H9 (cell line): ENCODE data around the gene ATP1A2. TPM values are rescaled to one million over a fixed set of nuclear protein-coding genes. Genes with fewer than 3 reads are reported as not detected.

Source experiments
- DNase-seq: peaks from one replicate; pipeline ENCODE4 v3.0.0-alpha.2; 2017
- H2AFZ ChIP-seq: one replicate; pipeline ENCODE4 v1.6.1; 2013; ENCODE audit warnings: mild to moderate bottlenecking, low read length, control low read depth, moderate library complexity
- H2AK5ac ChIP-seq: 2 replicates; pipeline ENCODE4 v1.6.1; 2013; ENCODE audit warnings: low read length, control low read depth, mixed read lengths; ENCODE audit not compliant: insufficient read length
- H2BK120ac ChIP-seq: one replicate; pipeline ENCODE4 v1.6.1; 2013; ENCODE audit warnings: low read depth, mild to moderate bottlenecking, low read length, control low read depth, inconsistent platforms; ENCODE audit not compliant: poor library complexity, severe bottlenecking
- H2BK12ac ChIP-seq: 2 replicates; pipeline ENCODE4 v1.6.1; 2013; ENCODE audit warnings: low read length, control low read depth, mixed read lengths, low read depth; ENCODE audit not compliant: insufficient read length
- H2BK15ac ChIP-seq: 2 replicates; pipeline ENCODE4 v1.6.1; 2013; ENCODE audit warnings: low read depth, low read length, control low read depth
- H2BK20ac ChIP-seq: one replicate; pipeline ENCODE4 v1.6.1; 2013; ENCODE audit warnings: low read depth, mild to moderate bottlenecking, low read length, control low read depth, inconsistent platforms; ENCODE audit not compliant: poor library complexity, severe bottlenecking
- H2BK5ac ChIP-seq: 2 replicates; pipeline ENCODE4 v1.6.1; 2013; ENCODE audit warnings: low read length, control low read depth, mixed read lengths; ENCODE audit not compliant: insufficient read length
- H3K14ac ChIP-seq: 2 replicates; pipeline ENCODE4 v1.6.1; 2013; ENCODE audit warnings: low read length, control low read depth; ENCODE audit not compliant: insufficient read depth
- H3K18ac ChIP-seq: 2 replicates; pipeline ENCODE4 v1.6.1; 2013; ENCODE audit warnings: low read depth, mild to moderate bottlenecking, mixed read lengths, low read length, control low read depth; ENCODE audit not compliant: insufficient read length
- H3K23ac ChIP-seq: 2 replicates; pipeline ENCODE4 v1.6.1; 2013; ENCODE audit warnings: low read length, control low read depth, mixed read lengths, low read depth; ENCODE audit not compliant: insufficient read length
- H3K23me2 ChIP-seq: 2 replicates; pipeline ENCODE4 v1.6.1; 2013; ENCODE audit warnings: low read depth, mild to moderate bottlenecking, mixed read lengths, low read length, control low read depth; ENCODE audit not compliant: insufficient read length, poor library complexity, severe bottlenecking
- H3K27ac ChIP-seq: 2 replicates; pipeline ENCODE4 v1.5.1; 2013; ENCODE audit warnings: low read length, control low read depth, mixed read lengths, low read depth; ENCODE audit not compliant: insufficient read length
- H3K27me3 ChIP-seq: 2 replicates; pipeline ENCODE4 v1.6.1; 2013; ENCODE audit warnings: low read length, control low read depth, inconsistent platforms; ENCODE audit not compliant: insufficient read depth
- H3K4ac ChIP-seq: 2 replicates; pipeline ENCODE4 v1.6.1; 2013; ENCODE audit warnings: low read depth, mild to moderate bottlenecking, control low read depth, inconsistent platforms, low read length, moderate library complexity
- H3K4me1 ChIP-seq: 2 replicates; pipeline ENCODE4 v1.6.1; 2013; ENCODE audit warnings: low read length, control low read depth, inconsistent platforms; ENCODE audit not compliant: insufficient read depth
- H3K4me2 ChIP-seq: 2 replicates; pipeline ENCODE4 v1.6.1; 2013; ENCODE audit warnings: low read length, control low read depth, mixed read lengths; ENCODE audit not compliant: insufficient read length, insufficient read depth
- H3K56ac ChIP-seq: 2 replicates; pipeline ENCODE4 v1.6.1; 2013; ENCODE audit warnings: low read depth, mild to moderate bottlenecking, mixed read lengths, low read length, control low read depth; ENCODE audit not compliant: insufficient read length
- H3K79me1 ChIP-seq: 2 replicates; pipeline ENCODE4 v1.6.1; 2013; ENCODE audit warnings: low read depth, mild to moderate bottlenecking, moderate library complexity, low read length, control low read depth, inconsistent platforms; ENCODE audit not compliant: insufficient read depth, poor library complexity, severe bottlenecking
- H3K79me2 ChIP-seq: 2 replicates; pipeline ENCODE4 v1.6.1; 2013; ENCODE audit warnings: low read length, control low read depth, inconsistent platforms; ENCODE audit not compliant: insufficient read depth
- H3K9ac ChIP-seq: 2 replicates; pipeline ENCODE4 v1.6.1; 2013; ENCODE audit warnings: low read length, control low read depth, mixed read lengths; ENCODE audit not compliant: insufficient read length; ENCODE audit errors: extremely low read depth
- H3K9me3 ChIP-seq: one replicate; pipeline ENCODE4 v1.6.1; 2013; ENCODE audit warnings: low read depth, low read length, inconsistent platforms; ENCODE audit not compliant: control insufficient read depth
- H3T11ph ChIP-seq: one replicate; pipeline ENCODE4 v1.6.1; 2013; ENCODE audit warnings: mild to moderate bottlenecking, low read length, control low read depth, inconsistent platforms
- H4K20me1 ChIP-seq: one replicate; pipeline ENCODE4 v1.6.1; 2013; ENCODE audit not compliant: control insufficient read depth, insufficient read length, insufficient read depth
- H4K5ac ChIP-seq: 2 replicates; pipeline ENCODE4 v1.6.1; 2013; ENCODE audit warnings: low read depth, mild to moderate bottlenecking, mixed read lengths, low read length, control low read depth; ENCODE audit not compliant: insufficient read length
- H4K8ac ChIP-seq: replicated peaks from 2 replicates; pipeline ENCODE4 v1.6.1; 2013; ENCODE audit warnings: low read length, control low read depth, mixed read lengths, low read depth; ENCODE audit not compliant: insufficient read length
- H4K91ac ChIP-seq: 2 replicates; pipeline ENCODE4 v1.6.1; 2013; ENCODE audit warnings: low read depth, mild to moderate bottlenecking, moderate library complexity, mixed read lengths, low read length, control low read depth; ENCODE audit not compliant: insufficient read length
- H3K27ac Mint-ChIP-seq, 3 experiments: 2 replicates in 2 of 3; 3 replicates in 1 of 3; pipeline ENCODE4 v1.8.0; 2020 to 2021; ENCODE audit warnings: mixed read lengths in 3 of 3, mild to moderate bottlenecking in 1 of 3, moderate library complexity in 1 of 3
- H3K27me3 Mint-ChIP-seq: 2 replicates; pipeline ENCODE4 v1.8.0; 2021; ENCODE audit warnings: low read depth, mild to moderate bottlenecking, moderate library complexity, mixed read lengths
- H3K36me3 Mint-ChIP-seq, 3 experiments: 2 replicates in 2 of 3; 3 replicates in 1 of 3; pipeline ENCODE4 v1.8.0; 2020 to 2021; ENCODE audit warnings: low read depth in 3 of 3, mixed read lengths in 3 of 3; ENCODE audit not compliant: insufficient read depth in 1 of 3
- H3K4me1 Mint-ChIP-seq, 2 experiments: 2 replicates each; pipeline ENCODE4 v1.8.0; 2020; ENCODE audit warnings: mixed read lengths in 2 of 2
- H3K4me3 Mint-ChIP-seq, 2 experiments: 2 replicates in 1 of 2; 3 replicates in 1 of 2; pipeline ENCODE4 v1.8.0; 2020 to 2021; ENCODE audit warnings: mild to moderate bottlenecking in 2 of 2, mixed read lengths in 2 of 2, moderate library complexity in 1 of 2
- H3K9me3 Mint-ChIP-seq, 2 experiments: 2 replicates in 1 of 2; 3 replicates in 1 of 2; pipeline ENCODE4 v1.8.0; 2020; ENCODE audit warnings: mild to moderate bottlenecking in 2 of 2, mixed read lengths in 2 of 2, moderate library complexity in 1 of 2
- WGBS: extraction: QIAGEN DNeasy Blood & Tissue Kit; methylation state at CpG from one replicate; pipeline ENCODE4 v1.1.7; 2013; ENCODE audit warnings: missing lambda C conversion rate, low lambda C conversion rate, mixed read lengths; ENCODE audit not compliant: insufficient read length; ENCODE audit errors: extremely low coverage; 5-methylcytosine and 5-hydroxymethylcytosine counted together
- total RNA-seq: library from RNA; stranded (reverse); gene quantifications from 2 replicates; pipeline ENCODE4 v1.2.1, GENCODE V29; 2021
- TF ChIP-seq, protein P1 (sequence below): fragments of 200-600 bp; sonication (generic); conservative IDR thresholded peaks from 3 replicates; pipeline ENCODE4 v1.8.0; 2021; ENCODE audit warnings: antibody characterized with exemption, mild to moderate bottlenecking

The ATP1A2 gene
- total RNA-seq, 1 experiment from 2014 or later, result 3.0 TPM

- Mint-ChIP-seq H3K4me3 (no peak overlapping the region), H3K4me1 (peaks cover 6 to 11% of the 10 kb centered on the region in 2 experiments), H3K27ac (no peak overlapping the region), H3K9me3 (no peaks in the 10 kb centered on the region), H3K27me3 (peaks cover 2% of the 10 kb centered on the region; the same call in 1 of the 2 replicates), H3K36me3 (peaks cover 0 to 72% (median 72%) of the 10 kb centered on the region in 3 experiments; a peak in 5 of 7 replicates)
- Histone ChIP-seq H3K9ac (no peak overlapping the region), H3K14ac (no peak overlapping the region), H2AK5ac (no peak overlapping the region), H2BK120ac (no peak overlapping the region), H4K91ac (no peak overlapping the region), H3K4ac (no peak overlapping the region), H3K79me1 (no peaks in the 10 kb centered on the region), H3K79me2 (no peaks in the 10 kb centered on the region), H3K27ac (no peak overlapping the region), H3K27me3 (no peaks in the 10 kb centered on the region), H4K20me1 (no peaks in the 10 kb centered on the region), H3K18ac (no peak overlapping the region), H3K4me1 (no peaks in the 10 kb centered on the region; the same call in 1 of the 2 replicates), H2AFZ (no peak overlapping the region), H3K56ac (no peak overlapping the region), H2BK20ac (no peak overlapping the region), H2BK15ac (no peak overlapping the region), H2BK12ac (no peak overlapping the region), H3T11ph (no peak overlapping the region), H2BK5ac (no peak overlapping the region), H4K5ac (no peak overlapping the region), H4K8ac (no peak overlapping the region), H3K9me3 (no peaks in the 10 kb centered on the region), H3K4me2 (no peak overlapping the region), H3K23ac (no peak overlapping the region), H3K23me2 (no peaks in the 10 kb centered on the region)
- TF ChIP-seq, protein P1, sequence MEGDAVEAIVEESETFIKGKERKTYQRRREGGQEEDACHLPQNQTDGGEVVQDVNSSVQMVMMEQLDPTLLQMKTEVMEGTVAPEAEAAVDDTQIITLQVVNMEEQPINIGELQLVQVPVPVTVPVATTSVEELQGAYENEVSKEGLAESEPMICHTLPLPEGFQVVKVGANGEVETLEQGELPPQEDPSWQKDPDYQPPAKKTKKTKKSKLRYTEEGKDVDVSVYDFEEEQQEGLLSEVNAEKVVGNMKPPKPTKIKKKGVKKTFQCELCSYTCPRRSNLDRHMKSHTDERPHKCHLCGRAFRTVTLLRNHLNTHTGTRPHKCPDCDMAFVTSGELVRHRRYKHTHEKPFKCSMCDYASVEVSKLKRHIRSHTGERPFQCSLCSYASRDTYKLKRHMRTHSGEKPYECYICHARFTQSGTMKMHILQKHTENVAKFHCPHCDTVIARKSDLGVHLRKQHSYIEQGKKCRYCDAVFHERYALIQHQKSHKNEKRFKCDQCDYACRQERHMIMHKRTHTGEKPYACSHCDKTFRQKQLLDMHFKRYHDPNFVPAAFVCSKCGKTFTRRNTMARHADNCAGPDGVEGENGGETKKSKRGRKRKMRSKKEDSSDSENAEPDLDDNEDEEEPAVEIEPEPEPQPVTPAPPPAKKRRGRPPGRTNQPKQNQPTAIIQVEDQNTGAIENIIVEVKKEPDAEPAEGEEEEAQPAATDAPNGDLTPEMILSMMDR, result no peak
- DNase-seq, result no peak
- no CpG with 5 or more reads among the region's 9 CpGs for WGBS
Observed at GRCh38 chr1:160127381-160127780, 11.8 kb downstream of the ATP1A2 start.
